Stimulated activated CD4-positive, alpha-beta T cell treated with anti-CD3 and anti-CD28 coated beads, Interleukin-4, amount 100 ng/mL, for 48 hours (primary cell): ENCODE data around the gene PLEKHH3.
A peak's percentile ranks its signal among the peaks of the same experiment; 100 is the strongest.

Experiments
- DNase-seq, 2 donors: peaks; one replicate each; pipeline ENCODE4 v3.0.0-alpha.2; 2020; ENCODE audit warnings: low read depth in 2 of 2

The PLEKHH3 gene

GRCh38 chr17:42686520-42687128, 9.8 kb upstream of the PLEKHH3 start:
- no peak for DNase-seq

GRCh38 chr17:42685831-42686230, 9.0 kb upstream of the PLEKHH3 start:
- no peak for DNase-seq

- no peak for DNase-seq
Observed at GRCh38 chr17:42684929-42685556, 8.2 kb upstream of the PLEKHH3 start.

GRCh38 chr17:42683407-42684034, 6.7 kb upstream of the PLEKHH3 start:
- DNase-seq: no peak

- no peak for DNase-seq
Observed at GRCh38 chr17:42682722-42683403, 6.1 kb upstream of the PLEKHH3 start.

- no peak for DNase-seq
Observed at GRCh38 chr17:42681976-42682721, 5.4 kb upstream of the PLEKHH3 start, which contains the start of gene CNTNAP1. Gene CNTNAP1 (plus strand): TSS chr17:42682531. CDS start chr17:42682830, 299 bp downstream.

- no peak for DNase-seq
Observed at GRCh38 chr17:42680331-42680808, 3.6 kb upstream of the PLEKHH3 start.

- peak; percentile 64 to 66 for DNase-seq
Observed at GRCh38 chr17:42679492-42680330, 2.9 kb upstream of the PLEKHH3 start.

GRCh38 chr17:42678951-42679491, 2.2 kb upstream of the PLEKHH3 start:
- no peak for DNase-seq

- DNase-seq: peak; percentile 66 to 71
Observed at GRCh38 chr17:42677921-42678781, 1.4 kb upstream of the PLEKHH3 start.

- peak; percentile 98 to 99 for DNase-seq
Observed at GRCh38 chr17:42677012-42677857, 441 bp upstream of the PLEKHH3 start.

GRCh38 chr17:42675965-42676423, 800 bp downstream of the PLEKHH3 start:
- DNase-seq: no peak

GRCh38 chr17:42675348-42675964, 1.3 kb downstream of the PLEKHH3 start:
- no peak for DNase-seq

GRCh38 chr17:42674755-42675347, 1.9 kb downstream of the PLEKHH3 start:
- DNase-seq: no peak

- DNase-seq: no peak
Observed at GRCh38 chr17:42673885-42674754, 2.7 kb downstream of the PLEKHH3 start.

GRCh38 chr17:42673266-42673884, 3.4 kb downstream of the PLEKHH3 start:
- no peak for DNase-seq
